B cell (primary cell): ENCODE results near the gene MRPL33.

ENCODE experiments used
- CTCF ChIP-seq: fragments of 200-600 bp; IDR thresholded peaks from one replicate; pipeline ENCODE4 v1.8.0; 2022; ENCODE audit warnings: antibody characterized with exemption, mild to moderate bottlenecking
- EZH2 ChIP-seq: IDR thresholded peaks from 2 replicates; pipeline ENCODE4 v1.6.1; 2012; ENCODE audit warnings: borderline replicate concordance, low read depth, mild to moderate bottlenecking, moderate library complexity, low read length; ENCODE audit not compliant: insufficient read depth, poor library complexity, severe bottlenecking

GRCh38 chr2:27805180-27805579 is 33.7 kb downstream of the MRPL33 start:
- TF ChIP-seq CTCF (no peak), EZH2 (no peak)
